GM12872 (cell line): ENCODE measurements around the gene ADAM12.

Source experiments
- CTCF ChIP-seq: IDR thresholded peaks from 3 replicates; pipeline ENCODE4 v1.5.1; 2011; ENCODE audit warnings: low read depth, mild to moderate bottlenecking, low read length, moderate library complexity; ENCODE audit not compliant: insufficient read depth

Gene ADAM12

GRCh38 chr10:126332576-126332975, 55.7 kb downstream of the ADAM12 start:
- no peak for TF ChIP-seq CTCF

- no peak for TF ChIP-seq CTCF
Measured at GRCh38 chr10:126331101-126331500, 57.2 kb downstream of the ADAM12 start.

GRCh38 chr10:126324826-126325225, 63.5 kb downstream of the ADAM12 start:
- no peak for TF ChIP-seq CTCF

GRCh38 chr10:126321440-126321839, 66.8 kb downstream of the ADAM12 start:
- TF ChIP-seq CTCF: no peak

- TF ChIP-seq CTCF: no peak
Measured at GRCh38 chr10:126317751-126318150, 70.5 kb downstream of the ADAM12 start.

GRCh38 chr10:126315494-126316177, 72.6 kb downstream of the ADAM12 start:
- TF ChIP-seq CTCF: no peak

GRCh38 chr10:126314863-126315493, 73.3 kb downstream of the ADAM12 start:
- no peak for TF ChIP-seq CTCF
